Liver (tissue), 9 donors: Measurements from ENCODE around the gene CTAGE1. TPM values are rescaled to one million over a fixed set of nuclear protein-coding genes. Genes with fewer than 3 reads are reported as not detected.

Experiments
- DNase-seq: peaks from one replicate; pipeline ENCODE4 v3.0.0-alpha.2; 2017; ENCODE audit warnings: low spot score
- H3K27ac ChIP-seq, 2 donors: one replicate each; pipeline ENCODE4 v1.7.0; 2013; ENCODE audit warnings: inconsistent platforms in 2 of 2, low read length in 2 of 2, control low read depth in 1 of 2, low read depth in 1 of 2, mild to moderate bottlenecking in 1 of 2
- H3K27me3 ChIP-seq, 4 donors: one replicate each; pipeline versions ENCODE4 v1.6.1 to v1.7.0; 2013; ENCODE audit warnings: low read length in 3 of 4, inconsistent platforms in 1 of 4, mild to moderate bottlenecking in 1 of 4, moderate library complexity in 1 of 4; ENCODE audit not compliant: control insufficient read depth in 4 of 4, insufficient read depth in 4 of 4
- H3K36me3 ChIP-seq, 4 donors: one replicate each; pipeline versions ENCODE4 v1.6.1 to v1.7.0; 2013; ENCODE audit warnings: low read length in 3 of 4, mild to moderate bottlenecking in 3 of 4, low read depth in 1 of 4, moderate library complexity in 1 of 4; ENCODE audit not compliant: control insufficient read depth in 4 of 4, insufficient read depth in 3 of 4
- H3K4me1 ChIP-seq, 4 donors: one replicate each; pipeline versions ENCODE4 v1.6.1 to v1.7.0; 2013; ENCODE audit warnings: low read length in 3 of 4, mild to moderate bottlenecking in 3 of 4, moderate library complexity in 1 of 4; ENCODE audit not compliant: control insufficient read depth in 4 of 4, insufficient read depth in 4 of 4
- H3K4me3 ChIP-seq, 3 donors: one replicate each; pipeline versions ENCODE4 v1.6.1 to v1.7.0; 2013; ENCODE audit warnings: low read length in 3 of 3, control low read depth in 1 of 3, low read depth in 1 of 3, mild to moderate bottlenecking in 1 of 3
- H3K9ac ChIP-seq, 2 donors: one replicate each; pipeline ENCODE4 v1.7.0; 2013; ENCODE audit warnings: low read length in 2 of 2, mild to moderate bottlenecking in 2 of 2, moderate library complexity in 2 of 2, control low read depth in 1 of 2, low read depth in 1 of 2
- H3K9me3 ChIP-seq, 4 donors: one replicate each; pipeline versions ENCODE4 v1.6.1 to v1.7.0; 2013; ENCODE audit warnings: low read length in 3 of 4; ENCODE audit not compliant: control insufficient read depth in 4 of 4
- CTCF ChIP-seq: fragments of 150-350 bp; IDR thresholded peaks from 2 replicates; pipeline ENCODE4 v1.5.1; 2017; ENCODE audit warnings: improper control_type of control experiment, low read depth, low read length; ENCODE audit not compliant: missing input control
- FOXA1 ChIP-seq: IDR thresholded peaks from 2 replicates; pipeline ENCODE4 v1.6.1; 2016; ENCODE audit warnings: antibody characterized with exemption
- GABPA ChIP-seq, 2 donors: IDR thresholded peaks in 1 of 2; conservative IDR thresholded peaks in 1 of 2; 2 replicates each; pipeline ENCODE4 v1.6.1; 2016; ENCODE audit warnings: antibody characterized with exemption in 2 of 2, mild to moderate bottlenecking in 1 of 2, moderate library complexity in 1 of 2
- JUND ChIP-seq, 2 donors: IDR thresholded peaks; 2 replicates each; pipeline ENCODE4 v1.6.1; 2016; ENCODE audit warnings: antibody characterized with exemption in 2 of 2
- RAD21 ChIP-seq, 2 donors: IDR thresholded peaks; 2 replicates each; pipeline ENCODE4 v1.6.1; 2016; ENCODE audit warnings: antibody characterized with exemption in 2 of 2, mild to moderate bottlenecking in 2 of 2
- REST ChIP-seq: IDR thresholded peaks from 2 replicates; pipeline ENCODE4 v1.6.1; 2016; ENCODE audit warnings: antibody characterized with exemption, mild to moderate bottlenecking
- SP1 ChIP-seq: IDR thresholded peaks from 2 replicates; pipeline ENCODE4 v1.6.1; 2018; ENCODE audit warnings: antibody characterized with exemption, mild to moderate bottlenecking
- TAF1 ChIP-seq: conservative IDR thresholded peaks from 2 replicates; pipeline ENCODE4 v1.6.1; 2016; ENCODE audit warnings: antibody characterized with exemption, mild to moderate bottlenecking
- YY1 ChIP-seq: IDR thresholded peaks from 2 replicates; pipeline ENCODE4 v1.6.1; 2016; ENCODE audit warnings: antibody characterized with exemption, mild to moderate bottlenecking
- WGBS: extraction: QIAGEN DNeasy Blood & Tissue Kit; methylation state at CpG from one replicate; pipeline ENCODE4 v1.1.7; 2013; 5-methylcytosine and 5-hydroxymethylcytosine counted together
- polyA plus RNA-seq, 2 donors: library from polyadenylated mRNA; stranded (reverse) in 1 of 2; unstranded in 1 of 2; fragments of 200-250 nt in 1 of 2; fragments of >200 nt in 1 of 2; fragmentation: Nextera tagmentation in 1 of 2; extraction: Ambion mirVana in 1 of 2; gene quantifications; one replicate each; pipeline versions ENCODE4 v1.2.1 to v1.2.3, GENCODE V29; 2013 to 2015
- total RNA-seq, 2 donors: library from RNA; depleted of rRNA; stranded (reverse); fragments of >200 nt; gene quantifications; one replicate each; pipeline ENCODE4 v1.2.3, GENCODE V29; 2014
- TF ChIP-seq, protein P1 (sequence below): IDR thresholded peaks from 2 replicates; pipeline ENCODE4 v1.6.1; 2016; ENCODE audit warnings: antibody characterized with exemption
- donor health status: healthy.
- donor health status: healthy.
- donor health status: healthy.
- donor health status: healthy.
- donor health status: healthy.

Gene CTAGE1
- total and polyA plus RNA-seq, 4 donors = not detected

GRCh38 chr18:22367303-22367702 is 50.4 kb downstream of the CTAGE1 start:
- Histone ChIP-seq H3K4me1 (no peaks in the 10 kb centered on the region), H3K36me3 (no peaks in the 10 kb centered on the region), H3K27ac (no peak overlapping the region), H3K9ac (no peak overlapping the region), H3K9me3 (no peaks in the 10 kb centered on the region), H3K4me3 (no peak overlapping the region), H3K27me3 (no peaks in the 10 kb centered on the region)
- TF ChIP-seq, protein P1, sequence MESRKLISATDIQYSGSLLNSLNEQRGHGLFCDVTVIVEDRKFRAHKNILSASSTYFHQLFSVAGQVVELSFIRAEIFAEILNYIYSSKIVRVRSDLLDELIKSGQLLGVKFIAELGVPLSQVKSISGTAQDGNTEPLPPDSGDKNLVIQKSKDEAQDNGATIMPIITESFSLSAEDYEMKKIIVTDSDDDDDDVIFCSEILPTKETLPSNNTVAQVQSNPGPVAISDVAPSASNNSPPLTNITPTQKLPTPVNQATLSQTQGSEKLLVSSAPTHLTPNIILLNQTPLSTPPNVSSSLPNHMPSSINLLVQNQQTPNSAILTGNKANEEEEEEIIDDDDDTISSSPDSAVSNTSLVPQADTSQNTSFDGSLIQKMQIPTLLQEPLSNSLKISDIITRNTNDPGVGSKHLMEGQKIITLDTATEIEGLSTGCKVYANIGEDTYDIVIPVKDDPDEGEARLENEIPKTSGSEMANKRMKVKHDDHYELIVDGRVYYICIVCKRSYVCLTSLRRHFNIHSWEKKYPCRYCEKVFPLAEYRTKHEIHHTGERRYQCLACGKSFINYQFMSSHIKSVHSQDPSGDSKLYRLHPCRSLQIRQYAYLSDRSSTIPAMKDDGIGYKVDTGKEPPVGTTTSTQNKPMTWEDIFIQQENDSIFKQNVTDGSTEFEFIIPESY = no peak
- TF ChIP-seq JUND (IDR thresholded peaks at IDR 0.05) (no peak), TAF1 (no peak), GABPA (IDR thresholded peaks at IDR 0.05 in 1 of 2, conservative IDR thresholded peaks at IDR 0.05 in 1 of 2) (no peak), SP1 (no peak), REST (no peak), YY1 (no peak), FOXA1 (no peak)
- DNase-seq = no peak

DNA sequence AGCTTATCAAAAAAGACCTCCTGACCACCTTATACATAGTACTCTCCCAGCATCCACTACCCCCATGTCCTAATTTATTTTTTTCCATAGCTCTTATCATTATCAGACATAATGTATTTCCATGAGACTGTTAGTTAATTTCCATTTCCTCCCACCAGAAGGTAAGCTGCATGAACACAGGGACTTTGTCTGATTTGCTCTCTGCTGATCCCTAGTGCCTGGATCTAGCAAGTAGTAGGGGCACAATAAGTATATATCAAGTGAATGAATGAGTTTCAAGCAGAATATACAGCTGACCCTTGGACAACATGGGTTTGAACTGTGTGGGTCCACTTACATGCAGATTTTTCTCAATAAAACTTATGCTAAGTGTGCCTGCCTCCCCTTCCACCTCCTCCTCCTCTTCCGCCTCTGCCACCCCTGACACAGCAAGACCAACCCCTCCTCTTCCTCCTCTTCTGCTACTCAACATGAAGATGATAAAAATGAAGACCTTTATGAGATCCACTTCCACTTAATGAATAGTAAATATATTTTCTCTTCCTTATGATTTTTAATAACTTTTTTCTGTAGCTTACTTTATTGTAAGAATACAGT is 53.8 kb downstream of the CTAGE1 start:
- H3K9me3 ChIP-seq = no peaks in the 10 kb centered on the region
- H3K4me1 ChIP-seq = peaks cover 0 to 1% (median 0%) of the 10 kb centered on the region in 4 donors
- no peaks in the 10 kb centered on the region for H3K27me3 ChIP-seq
- H3K27ac ChIP-seq = no peak overlapping the region
- no peak overlapping the region for H3K9ac ChIP-seq
- no peak overlapping the region for H3K4me3 ChIP-seq
- no peaks in the 10 kb centered on the region for H3K36me3 ChIP-seq
- WGBS = 78% methylated on average over 1 of the region's 1 CpG
- TF ChIP-seq CTCF (peak; percentile 52), FOXA1 (no peak), RAD21 (IDR thresholded peaks at IDR 0.05) (peak; percentile 81 to 90), GABPA (IDR thresholded peaks at IDR 0.05 in 1 of 2, conservative IDR thresholded peaks at IDR 0.05 in 1 of 2) (no peak)
- no peak for DNase-seq

Other genes with a start within 250 kb of the CTAGE1 start
- gene GATA6, start 248.3 kb downstream of the CTAGE1 start, total RNA-seq = 1 to 10 TPM; 3.5 to 6.6 TPM
- gene GATA6, start 248.3 kb downstream of the CTAGE1 start, polyA plus RNA-seq = 1 to 10 TPM; 1.8 to 6.2 TPM